Measurements from ENCODE around the gene BRMS1.
"Not testable (repeated sequence)": the region's sequence is repeated elsewhere in the genome, so short reads cannot be mapped to it uniquely, and the experiment has no call there.

The BRMS1 gene

GRCh38 chr11:66322732-66323427, 22.0 kb downstream of the BRMS1 start:
- DNase-seq (ENCODE audit: low read depth): no peak

- no peak for DNase-seq (ENCODE audit: low read depth)
Measured at GRCh38 chr11:66321606-66322005, 23.3 kb downstream of the BRMS1 start.

GRCh38 chr11:66320748-66321147, 24.2 kb downstream of the BRMS1 start:
- not testable (repeated sequence) for DNase-seq (ENCODE audit: low read depth)

- DNase-seq (ENCODE audit: low read depth): not testable (repeated sequence)
Measured at GRCh38 chr11:66320289-66320688, 24.6 kb downstream of the BRMS1 start.

DNA sequence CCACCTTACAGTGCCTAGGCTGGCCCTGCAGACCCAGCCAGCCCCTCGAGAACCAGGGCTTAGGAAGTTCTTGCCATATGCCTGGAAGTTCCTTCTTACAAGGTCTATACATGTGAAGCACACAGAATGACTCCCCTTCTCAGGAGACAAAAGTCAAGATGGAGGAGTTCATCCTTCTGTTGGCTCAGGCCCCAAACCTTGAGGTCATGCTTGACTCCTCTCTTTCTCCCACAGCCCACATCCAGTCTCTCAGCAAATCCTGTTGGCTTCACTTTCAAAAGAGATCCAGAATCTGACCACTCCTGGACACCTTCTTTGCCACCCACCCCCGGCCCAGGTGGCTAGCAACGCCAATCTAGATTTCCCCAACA, 26.3 kb downstream of the BRMS1 start:
- no peak for DNase-seq (ENCODE audit: low read depth)

DNA sequence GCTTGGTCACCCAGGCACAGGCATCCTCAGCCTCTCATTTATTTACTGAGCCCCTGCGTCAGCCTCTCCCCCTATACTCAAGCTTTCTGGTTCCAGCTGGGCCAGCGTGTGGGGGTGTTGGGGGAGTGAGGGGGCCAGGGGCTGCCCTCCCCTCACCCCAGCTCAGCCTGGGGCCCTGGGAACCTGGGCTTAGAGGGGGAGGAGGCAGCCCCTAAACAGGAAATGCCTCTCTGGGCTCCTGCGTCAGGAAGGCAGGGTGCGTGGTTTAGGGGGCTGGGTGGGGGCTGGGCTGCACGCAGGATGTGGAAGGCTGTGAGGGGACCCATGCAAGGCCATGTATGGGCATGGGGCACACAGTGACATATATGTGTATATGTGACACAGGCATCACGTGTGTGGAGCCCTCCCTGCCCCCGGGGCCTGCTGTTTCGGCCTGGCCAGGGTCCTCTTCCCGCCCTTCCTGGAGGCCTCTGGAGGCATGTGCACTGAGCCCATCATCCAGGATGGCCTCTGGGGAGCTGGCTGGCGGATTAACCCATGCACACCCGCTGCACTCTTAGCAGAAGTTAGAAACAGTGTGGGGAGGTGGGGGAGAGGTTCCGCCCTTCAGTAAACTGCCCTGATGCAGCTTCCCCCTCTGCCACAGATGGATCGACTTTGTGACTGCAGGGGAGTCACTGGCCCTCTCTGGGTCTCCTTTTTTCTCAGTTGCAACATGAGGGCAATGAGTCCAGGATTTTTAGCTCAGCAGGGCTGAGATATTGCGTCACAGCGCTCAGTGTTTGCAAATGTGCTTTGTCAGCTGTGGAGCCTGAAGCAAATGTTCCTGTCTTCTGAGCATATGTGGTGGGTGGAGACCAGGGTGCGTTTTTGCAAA, 26.9 kb downstream of the BRMS1 start:
- DNase-seq (ENCODE audit: low read depth): no peak

GRCh38 chr11:66317322-66317722, 27.6 kb downstream of the BRMS1 start:
- no peak for DNase-seq (ENCODE audit: low read depth)

DNA sequence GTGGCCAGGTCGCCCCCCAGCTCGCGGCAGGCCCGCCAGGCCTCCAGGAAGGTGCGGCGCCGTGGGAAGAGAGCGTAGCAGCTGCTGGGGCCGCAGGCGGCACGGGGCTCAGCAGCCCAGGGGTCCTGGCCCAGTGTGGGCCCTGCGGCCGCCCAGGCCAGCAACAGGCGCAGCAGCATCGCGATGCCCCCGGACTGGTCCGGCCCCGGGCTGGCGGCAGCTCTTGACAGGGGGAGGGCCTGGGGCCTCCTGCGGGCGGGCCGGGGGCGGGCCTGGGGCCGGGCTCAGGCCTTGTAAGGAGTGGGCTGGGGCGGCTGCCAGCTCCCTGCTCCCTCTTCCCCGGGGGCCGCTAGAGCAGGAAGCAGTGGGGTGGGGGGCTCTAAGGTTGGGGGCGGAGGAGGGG, 28.1 kb downstream of the BRMS1 start, which contains the start of gene CD248:
TSS of gene CD248 (minus strand) at position 196 of the 403 bp plus-strand sequence. CDS start at position 179, 17 bp downstream.
- DNase-seq (ENCODE audit: low read depth): no peak

- no peak for DNase-seq (ENCODE audit: low read depth)
Measured at GRCh38 chr11:66315921-66316811, 28.7 kb downstream of the BRMS1 start.

GRCh38 chr11:66315498-66315885, 29.4 kb downstream of the BRMS1 start:
- DNase-seq (ENCODE audit: low read depth): no peak

- DNase-seq (ENCODE audit: low read depth): no peak
Measured at GRCh38 chr11:66314561-66315497, 30.1 kb downstream of the BRMS1 start.

- DNase-seq (ENCODE audit: low read depth): no peak
Measured at GRCh38 chr11:66314186-66314501, 30.8 kb downstream of the BRMS1 start.

DNA sequence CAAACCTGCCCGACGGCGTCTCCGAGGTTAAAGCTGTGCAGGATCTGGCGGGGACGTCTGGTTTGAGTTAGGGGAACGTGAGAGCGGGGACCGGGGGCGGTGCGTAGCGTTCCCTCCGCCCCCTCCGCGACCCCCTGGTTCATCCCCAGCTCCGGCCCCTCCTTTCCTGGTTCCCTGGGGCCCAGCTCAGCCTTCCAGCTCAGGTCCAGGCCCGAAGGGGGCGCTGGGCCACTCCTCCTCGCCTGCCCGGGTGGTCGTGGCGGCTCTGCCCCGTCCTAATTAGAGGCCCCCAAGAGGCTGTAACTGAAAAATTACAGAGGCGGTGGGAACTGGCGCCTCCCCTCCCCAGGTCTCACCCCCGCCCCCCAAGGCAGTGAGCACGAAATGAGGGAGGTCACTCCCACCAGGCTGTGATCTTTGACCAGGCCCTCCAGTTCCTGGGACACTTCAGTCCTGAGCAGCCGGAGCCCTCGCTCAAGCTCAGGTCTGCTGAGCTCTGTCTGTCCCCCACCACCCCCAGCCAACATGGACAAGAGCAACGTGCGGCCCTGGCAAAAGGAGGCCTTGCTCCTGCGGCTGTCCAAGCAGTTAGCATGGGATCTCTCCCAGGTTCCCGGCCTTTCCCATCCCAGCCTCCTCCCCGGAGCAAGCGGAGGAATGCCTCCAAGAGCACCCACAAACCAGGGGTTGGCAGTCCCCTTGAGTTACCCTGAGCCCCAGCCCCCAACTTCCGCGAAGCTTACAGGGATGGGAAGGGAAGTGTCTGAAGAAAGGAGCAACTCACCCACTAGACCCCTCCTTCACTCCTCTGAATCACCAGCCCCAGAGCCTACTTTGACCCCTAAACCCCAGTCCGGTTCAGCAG, 31.4 kb downstream of the BRMS1 start:
- DNase-seq (ENCODE audit: low read depth): no peak

- peak; percentile 97 for DNase-seq (ENCODE audit: low read depth)
Measured at GRCh38 chr11:66312549-66313320, 32.2 kb downstream of the BRMS1 start.

- peak; percentile 91 for DNase-seq (ENCODE audit: low read depth)
Measured at GRCh38 chr11:66311965-66312548, 32.8 kb downstream of the BRMS1 start.

DNA sequence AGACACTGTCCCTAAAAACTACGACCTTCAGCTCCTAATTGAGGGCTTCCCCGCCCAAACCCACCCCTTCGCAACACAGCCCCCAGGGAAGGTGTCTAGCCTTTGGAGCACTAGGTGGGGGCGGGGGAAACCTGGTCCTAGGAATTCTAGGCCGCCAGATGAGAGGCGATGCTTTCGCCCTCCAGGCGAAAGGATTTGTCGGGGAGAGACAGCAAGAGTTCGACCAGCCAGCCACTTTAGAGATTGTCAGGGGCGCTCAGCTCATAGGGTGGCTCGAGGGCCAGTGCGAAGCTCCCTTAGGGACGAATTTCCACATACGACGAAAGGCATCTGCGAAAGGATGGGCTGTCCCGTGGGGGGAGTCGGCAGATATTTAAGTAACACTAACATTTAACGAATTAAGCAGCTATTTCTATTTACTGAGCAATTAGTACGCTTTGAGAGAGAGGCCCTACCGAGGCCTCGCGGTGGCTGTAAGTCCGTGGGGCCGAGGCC, 33.4 kb downstream of the BRMS1 start:
- no peak for DNase-seq (ENCODE audit: low read depth)

DNA sequence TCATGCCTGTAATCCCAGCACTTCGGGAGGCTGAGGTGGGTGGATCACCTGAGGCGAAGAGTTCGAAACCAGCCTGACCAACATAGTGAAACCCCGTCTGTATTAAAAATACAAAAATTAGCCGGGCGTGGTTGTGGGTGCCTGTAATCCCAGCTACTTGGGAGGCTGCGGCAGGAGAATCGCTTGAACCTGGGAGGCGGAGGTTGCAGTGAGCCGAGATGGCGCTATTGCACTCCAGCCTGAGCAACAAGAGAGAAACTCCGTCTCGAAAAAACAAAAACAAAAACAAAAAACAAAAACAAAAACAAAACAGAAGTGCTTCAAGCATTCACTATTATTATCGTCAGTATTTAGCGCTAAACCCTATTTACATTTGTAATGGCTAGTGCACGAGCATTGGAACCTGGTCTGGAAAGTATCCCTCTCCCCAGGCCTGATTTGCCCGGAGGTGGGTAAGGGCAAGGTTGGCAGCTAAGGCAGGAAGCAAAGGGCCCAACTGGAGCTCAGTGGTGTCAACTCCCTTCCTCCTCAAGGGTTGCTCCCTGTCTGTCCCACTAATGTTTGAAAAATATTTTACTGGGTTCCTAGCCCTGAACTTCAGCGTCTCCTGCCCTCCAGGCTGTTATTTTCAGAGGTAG, 34.0 kb downstream of the BRMS1 start:
- DNase-seq (ENCODE audit: low read depth): not testable (repeated sequence)

- DNase-seq (ENCODE audit: low read depth): no peak
Measured at GRCh38 chr11:66310324-66310723, 34.6 kb downstream of the BRMS1 start.

Measured in HS-27A (cell line).